GM12873 (cell line): ENCODE data around the gene CRYBB1.

Experiments used
- TF ChIP-seq, protein P1 (sequence below): IDR thresholded peaks from 2 replicates; pipeline ENCODE4 v1.5.1; 2012; ENCODE audit warnings: low read depth, mild to moderate bottlenecking, moderate library complexity, low read length, control low read depth; ENCODE audit not compliant: insufficient read depth; ENCODE audit errors: missing control alignments

The CRYBB1 gene

DNA sequence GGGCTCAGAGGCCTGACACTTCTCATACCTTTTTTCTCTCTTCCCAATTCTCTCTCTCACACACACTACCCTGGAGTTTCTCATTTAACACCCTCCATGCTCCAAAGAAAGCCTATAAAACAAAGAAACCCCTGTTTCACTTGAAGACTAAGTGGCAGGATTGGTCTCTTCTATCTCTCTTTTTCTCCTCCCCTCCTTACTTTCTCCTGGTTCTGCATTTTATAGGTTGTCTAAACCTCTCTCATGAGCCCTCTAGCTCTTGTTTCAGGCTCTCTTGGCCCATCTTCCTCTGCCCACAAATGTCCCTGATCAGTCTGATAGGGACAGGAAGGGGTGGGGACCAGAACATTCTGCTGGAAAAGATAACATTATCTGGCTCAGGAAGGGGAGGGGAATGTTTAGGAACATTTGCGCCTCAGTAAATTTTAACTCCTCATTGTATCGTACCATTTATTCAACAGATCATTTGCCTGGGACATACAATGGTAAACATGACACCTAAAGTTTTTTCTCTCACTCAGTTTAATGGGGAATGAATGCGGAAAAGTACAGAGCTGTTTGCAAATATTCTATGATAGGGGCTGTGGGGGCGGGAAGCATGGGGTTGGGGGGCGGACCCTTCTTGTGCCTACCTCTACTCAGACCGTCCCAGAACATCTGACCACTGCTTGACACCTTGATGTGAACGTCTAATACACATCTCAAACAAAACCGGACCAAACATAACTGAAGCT lies 14.8 kb upstream of the CRYBB1 start:
- TF ChIP-seq, protein P1, sequence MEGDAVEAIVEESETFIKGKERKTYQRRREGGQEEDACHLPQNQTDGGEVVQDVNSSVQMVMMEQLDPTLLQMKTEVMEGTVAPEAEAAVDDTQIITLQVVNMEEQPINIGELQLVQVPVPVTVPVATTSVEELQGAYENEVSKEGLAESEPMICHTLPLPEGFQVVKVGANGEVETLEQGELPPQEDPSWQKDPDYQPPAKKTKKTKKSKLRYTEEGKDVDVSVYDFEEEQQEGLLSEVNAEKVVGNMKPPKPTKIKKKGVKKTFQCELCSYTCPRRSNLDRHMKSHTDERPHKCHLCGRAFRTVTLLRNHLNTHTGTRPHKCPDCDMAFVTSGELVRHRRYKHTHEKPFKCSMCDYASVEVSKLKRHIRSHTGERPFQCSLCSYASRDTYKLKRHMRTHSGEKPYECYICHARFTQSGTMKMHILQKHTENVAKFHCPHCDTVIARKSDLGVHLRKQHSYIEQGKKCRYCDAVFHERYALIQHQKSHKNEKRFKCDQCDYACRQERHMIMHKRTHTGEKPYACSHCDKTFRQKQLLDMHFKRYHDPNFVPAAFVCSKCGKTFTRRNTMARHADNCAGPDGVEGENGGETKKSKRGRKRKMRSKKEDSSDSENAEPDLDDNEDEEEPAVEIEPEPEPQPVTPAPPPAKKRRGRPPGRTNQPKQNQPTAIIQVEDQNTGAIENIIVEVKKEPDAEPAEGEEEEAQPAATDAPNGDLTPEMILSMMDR = no peak

DNA sequence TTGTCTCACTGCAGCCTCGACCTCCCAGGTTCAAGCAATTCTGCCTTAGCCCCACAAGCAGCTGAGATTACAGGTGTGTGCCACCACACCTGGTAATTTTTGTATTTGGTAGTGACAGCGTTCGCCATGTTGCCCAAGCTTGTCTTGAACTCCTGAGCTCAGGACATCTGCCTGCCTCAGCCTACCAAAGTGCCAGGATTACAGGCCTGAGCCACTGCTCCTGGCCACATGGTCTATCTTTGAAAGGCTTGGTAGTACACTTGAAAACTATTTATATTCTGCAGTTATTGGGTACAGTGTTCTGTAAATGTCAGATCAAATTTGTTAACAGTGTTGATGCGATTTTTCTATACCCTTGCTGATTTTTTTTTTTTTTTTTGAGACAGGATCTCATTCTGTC lies 13.5 kb upstream of the CRYBB1 start:
- TF ChIP-seq, protein P1 = no peak

DNA sequence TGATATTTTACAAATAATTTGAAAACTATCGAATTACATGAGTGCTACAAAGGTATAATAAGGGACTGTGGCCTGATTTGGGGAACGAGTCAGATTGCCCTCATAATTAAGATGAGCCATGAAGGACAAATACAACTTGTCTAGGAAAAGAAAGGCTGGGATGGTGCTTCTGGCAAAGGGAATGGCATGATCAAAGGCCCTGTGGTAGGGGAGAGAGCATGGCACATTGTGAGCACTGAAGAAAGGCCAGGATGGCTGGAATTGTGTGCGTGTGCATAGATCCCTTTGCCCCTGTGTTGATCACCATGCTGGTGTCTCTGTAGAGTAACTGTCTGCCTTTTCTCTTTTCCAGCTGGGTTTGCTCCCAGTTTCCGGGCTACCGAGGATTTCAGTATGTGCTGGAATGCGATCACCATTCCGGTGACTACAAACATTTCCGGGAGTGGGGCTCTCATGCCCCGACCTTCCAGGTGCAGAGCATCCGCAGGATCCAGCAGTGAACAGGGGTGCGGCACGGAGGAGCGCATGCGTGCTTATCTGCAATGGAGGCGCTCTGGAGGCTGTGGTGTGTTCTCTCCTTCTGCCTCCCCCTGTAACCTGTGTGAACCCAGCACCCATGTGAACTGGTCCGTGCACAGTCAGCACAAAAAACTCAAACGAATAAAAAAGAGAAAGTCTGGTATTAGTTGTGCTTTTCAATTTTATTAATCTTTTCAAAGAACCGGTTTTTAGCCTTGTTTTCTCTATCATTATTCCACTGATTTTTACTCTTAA lies 12.3 kb upstream of the CRYBB1 start:
- TF ChIP-seq, protein P1 = no peak

DNA sequence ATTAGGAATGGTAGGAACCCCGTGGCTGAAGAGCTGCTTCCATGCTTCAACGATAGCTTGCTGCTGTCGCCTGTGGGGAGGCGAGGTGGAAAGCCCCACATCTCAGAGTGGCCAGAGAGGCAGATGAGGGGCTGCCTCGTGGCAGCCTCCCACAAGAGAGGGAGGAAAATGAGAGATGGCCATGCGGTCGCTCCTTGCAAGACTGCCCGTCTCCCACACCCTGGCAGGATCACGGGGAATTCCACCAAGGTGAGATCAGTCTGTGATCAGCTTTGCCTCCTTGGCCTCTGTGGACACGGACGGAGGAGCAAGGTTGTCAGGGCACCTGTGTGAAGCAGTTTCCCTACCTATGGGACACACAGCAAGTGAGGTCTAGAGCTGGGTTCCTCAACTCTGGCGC lies 7.0 kb upstream of the CRYBB1 start:
- TF ChIP-seq, protein P1 = no peak

DNA sequence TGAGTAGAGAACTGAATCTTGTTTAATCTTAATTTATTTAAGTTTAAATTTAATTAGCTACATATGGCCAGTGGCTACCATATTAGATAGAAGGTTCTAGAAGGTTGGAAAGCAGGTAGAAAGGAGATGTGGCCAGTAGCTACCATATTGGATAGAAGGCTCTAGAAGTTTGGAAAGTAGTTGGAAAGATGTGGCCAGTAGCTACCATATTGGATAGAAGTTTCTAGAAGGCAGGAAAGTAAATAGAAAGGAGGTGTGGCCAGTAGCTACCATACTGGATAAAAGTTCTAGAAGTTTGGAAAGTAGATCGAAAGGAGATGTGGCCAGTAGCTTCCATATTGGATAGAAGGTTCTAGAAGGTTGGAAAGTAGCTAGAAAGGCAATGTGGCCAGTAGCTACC lies 6.2 kb upstream of the CRYBB1 start:
- TF ChIP-seq, protein P1 = no peak

DNA sequence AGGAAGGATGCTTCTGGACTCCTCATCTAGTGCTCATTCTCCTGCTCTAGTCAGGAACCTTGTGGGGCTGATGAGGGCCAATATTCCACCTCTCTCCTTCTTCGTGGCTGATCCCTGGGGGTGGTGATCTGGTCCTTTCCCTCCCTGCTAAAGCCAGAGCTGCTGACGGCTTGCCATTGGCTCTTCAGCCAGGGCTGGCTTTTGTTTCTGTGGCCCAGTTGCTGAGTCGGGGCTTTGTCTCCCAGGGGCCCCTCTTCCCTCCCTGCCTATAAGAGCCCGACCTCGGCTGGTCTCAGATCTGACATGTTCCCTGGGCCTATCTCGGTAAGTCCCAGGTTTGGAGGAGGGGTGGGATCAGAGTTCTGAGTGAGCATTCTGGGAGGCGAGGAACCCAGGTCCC lies 3.8 kb upstream of the CRYBB1 start, which contains the start of gene CRYBA4:
TSS of gene CRYBA4 (plus strand) at position 301 of the 400 bp plus-strand sequence. CDS start 634 bp downstream, outside the sequence.
- TF ChIP-seq, protein P1 = no peak

DNA sequence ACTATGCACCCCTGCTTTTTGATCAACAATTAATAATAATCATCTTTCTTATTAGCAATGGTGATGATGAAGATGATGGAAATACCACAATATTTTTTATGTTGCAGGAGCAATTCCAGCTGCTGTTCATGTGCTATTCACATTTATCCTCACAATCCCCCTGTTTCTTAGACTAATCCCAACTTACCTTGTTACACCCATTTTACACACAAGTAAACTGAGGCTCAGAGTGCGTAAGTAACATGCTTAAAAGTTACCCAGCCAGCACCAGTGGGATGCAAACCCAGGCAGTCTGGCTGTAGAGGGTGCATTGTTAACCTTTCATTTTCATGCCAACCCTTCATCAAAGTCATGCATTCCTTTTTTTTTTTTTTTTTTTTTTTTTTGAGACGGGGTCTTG lies 2.4 kb upstream of the CRYBB1 start:
- TF ChIP-seq, protein P1 = no peak
